HUES6 (cell line): ENCODE results near the gene OR10P1.

Experiments
- H3K27ac ChIP-seq: 2 replicates; pipeline ENCODE4 v1.7.0; 2013; ENCODE audit warnings: low read depth, mild to moderate bottlenecking, low read length, inconsistent platforms
- H3K27me3 ChIP-seq: 2 replicates; pipeline ENCODE4 v1.6.1; 2013; ENCODE audit warnings: low read length; ENCODE audit not compliant: control insufficient read depth, insufficient read depth
- H3K36me3 ChIP-seq: 2 replicates; pipeline ENCODE4 v1.6.1; 2013; ENCODE audit warnings: low read length; ENCODE audit not compliant: control insufficient read depth, insufficient read depth
- H3K4me1 ChIP-seq: 2 replicates; pipeline ENCODE4 v1.6.1; 2013; ENCODE audit warnings: low read length; ENCODE audit not compliant: control insufficient read depth, insufficient read depth
- H3K4me3 ChIP-seq: 2 replicates; pipeline ENCODE4 v1.5.1; 2013; ENCODE audit warnings: low read depth, low read length
- H3K9ac ChIP-seq: one replicate; pipeline ENCODE4 v1.6.1; 2013; ENCODE audit warnings: mild to moderate bottlenecking, low read length
- H3K9me3 ChIP-seq: 2 replicates; pipeline ENCODE4 v1.6.1; 2013; ENCODE audit warnings: low read depth, low read length; ENCODE audit not compliant: control insufficient read depth, insufficient read depth

The OR10P1 gene

GRCh38 chr12:55685671-55686070 is 49.0 kb downstream of the OR10P1 start:
- Histone ChIP-seq H3K27ac (no peak overlapping the region), H3K4me1 (peaks cover 14% of the 10 kb centered on the region), H3K36me3 (peaks cover 28% of the 10 kb centered on the region), H3K9me3 (no peaks in the 10 kb centered on the region), H3K27me3 (no peaks in the 10 kb centered on the region), H3K9ac (no peak overlapping the region), H3K4me3 (no peak overlapping the region)

- Histone ChIP-seq H3K27me3 (no peaks in the 10 kb centered on the region), H3K27ac (no peak overlapping the region), H3K36me3 (peaks cover 28% of the 10 kb centered on the region), H3K9ac (no peak overlapping the region), H3K9me3 (no peaks in the 10 kb centered on the region), H3K4me3 (no peak overlapping the region), H3K4me1 (peaks cover 8% of the 10 kb centered on the region)
These were observed 49.8 kb downstream of the OR10P1 start for GRCh38 chr12:55686366-55687010.
